ENCODE results near the gene RBM20.
A peak's percentile ranks its signal among the peaks of the same experiment; 100 is the strongest.
"Not testable (repeated sequence)": the region's sequence is repeated elsewhere in the genome, so short reads cannot be mapped to it uniquely, and the experiment has no call there.

Gene RBM20

GRCh38 chr10:110625356-110625894 is 18.7 kb upstream of the RBM20 start:
- DNase-seq = no peak

GRCh38 chr10:110625951-110626855 is 17.9 kb upstream of the RBM20 start:
- no peak for DNase-seq

GRCh38 chr10:110628161-110628560 is 16.0 kb upstream of the RBM20 start:
- DNase-seq = no peak

- no peak for DNase-seq
Measured at GRCh38 chr10:110629680-110630191, 14.4 kb upstream of the RBM20 start.

- no peak for DNase-seq
Measured at GRCh38 chr10:110631934-110632333, 12.2 kb upstream of the RBM20 start.

- no peak for DNase-seq
Measured at GRCh38 chr10:110632591-110633215, 11.4 kb upstream of the RBM20 start.

- DNase-seq = no peak
Measured at GRCh38 chr10:110634527-110635209, 9.5 kb upstream of the RBM20 start.

GRCh38 chr10:110636572-110636931 is 7.6 kb upstream of the RBM20 start:
- no peak for DNase-seq

GRCh38 chr10:110636932-110637557 is 7.1 kb upstream of the RBM20 start:
- DNase-seq = no peak

GRCh38 chr10:110637558-110638053 is 6.5 kb upstream of the RBM20 start:
- DNase-seq = no peak

GRCh38 chr10:110638319-110638718 is 5.8 kb upstream of the RBM20 start:
- no peak for DNase-seq

GRCh38 chr10:110639046-110639445 is 5.1 kb upstream of the RBM20 start:
- DNase-seq = not testable (repeated sequence)

GRCh38 chr10:110639858-110640257 is 4.3 kb upstream of the RBM20 start:
- not testable (repeated sequence) for DNase-seq

GRCh38 chr10:110641256-110641655 is 2.9 kb upstream of the RBM20 start:
- peak in 9 of 56 donors; percentile 3 to 30 (median 14) for DNase-seq

GRCh38 chr10:110642204-110643034 is 1.7 kb upstream of the RBM20 start:
- no peak for DNase-seq

- peak in 8 of 56 donors; percentile 4 to 25 (median 8) for DNase-seq
Measured at GRCh38 chr10:110643035-110643652, 992 bp upstream of the RBM20 start.

- DNase-seq = no peak
Measured at GRCh38 chr10:110644598-110645462, 694 bp downstream of the RBM20 start.

GRCh38 chr10:110646417-110647135 is 2.4 kb downstream of the RBM20 start:
- DNase-seq = no peak
